CD4-positive, alpha-beta T cell treated with Interleukin-21 for 1 hour (primary cell): ENCODE data around the gene CNTN2.

Experiments
- DNase-seq: peaks from one replicate; pipeline ENCODE4 v3.0.0-alpha.2; 2020

The CNTN2 gene

GRCh38 chr1:205025239-205025638 lies 17.8 kb upstream of the CNTN2 start:
- no peak for DNase-seq

- DNase-seq: no peak
Measured at GRCh38 chr1:205026181-205026580, 16.8 kb upstream of the CNTN2 start.

- no peak for DNase-seq
Measured at GRCh38 chr1:205028390-205028789, 14.6 kb upstream of the CNTN2 start.

- DNase-seq: no peak
Measured at GRCh38 chr1:205028924-205029323, 14.1 kb upstream of the CNTN2 start.

- no peak for DNase-seq
Measured at GRCh38 chr1:205030241-205030640, 12.8 kb upstream of the CNTN2 start.

- DNase-seq: no peak
Measured at GRCh38 chr1:205030896-205031295, 12.1 kb upstream of the CNTN2 start.

- no peak for DNase-seq
Measured at GRCh38 chr1:205032508-205032907, 10.5 kb upstream of the CNTN2 start.

GRCh38 chr1:205037539-205037938 lies 5.5 kb upstream of the CNTN2 start:
- DNase-seq: no peak

- no peak for DNase-seq
Measured at GRCh38 chr1:205038132-205038786, 4.8 kb upstream of the CNTN2 start.

- DNase-seq: no peak
Measured at GRCh38 chr1:205041001-205041715, 1.9 kb upstream of the CNTN2 start.

GRCh38 chr1:205041998-205042910 lies 758 bp upstream of the CNTN2 start:
- DNase-seq: no peak

GRCh38 chr1:205043866-205044265 lies 854 bp downstream of the CNTN2 start:
- DNase-seq: no peak

GRCh38 chr1:205044741-205045140 lies 1.7 kb downstream of the CNTN2 start:
- no peak for DNase-seq

- no peak for DNase-seq
Measured at GRCh38 chr1:205045146-205045545, 2.1 kb downstream of the CNTN2 start.

GRCh38 chr1:205046870-205047269 lies 3.9 kb downstream of the CNTN2 start:
- no peak for DNase-seq

GRCh38 chr1:205047764-205048231 lies 4.8 kb downstream of the CNTN2 start:
- no peak for DNase-seq

- DNase-seq: no peak
Measured at GRCh38 chr1:205048382-205048781, 5.4 kb downstream of the CNTN2 start.

- DNase-seq: no peak
Measured at GRCh38 chr1:205049479-205049878, 6.5 kb downstream of the CNTN2 start.

- DNase-seq: no peak
Measured at GRCh38 chr1:205052690-205053089, 9.7 kb downstream of the CNTN2 start.

GRCh38 chr1:205053296-205053695 lies 10.3 kb downstream of the CNTN2 start:
- no peak for DNase-seq

GRCh38 chr1:205054013-205054412 lies 11.0 kb downstream of the CNTN2 start:
- DNase-seq: no peak

GRCh38 chr1:205056188-205056611 lies 13.2 kb downstream of the CNTN2 start:
- DNase-seq: no peak

GRCh38 chr1:205056956-205057568 lies 14.1 kb downstream of the CNTN2 start:
- no peak for DNase-seq
